NK-92 (cell line): ENCODE data around the gene LDLRAD4.
"Not testable (repeated sequence)": the region's sequence is repeated elsewhere in the genome, so short reads cannot be mapped to it uniquely, and the experiment has no call there.

Source experiments
- DNase-seq: peaks from one replicate; lab custom pipeline; 2025; ENCODE audit not compliant: unreplicated experiment; lab: John Stamatoyannopoulos, UW

LDLRAD4 gene

GRCh38 chr18:13324880-13325279 lies 106.3 kb downstream of the LDLRAD4 start:
- no peak for DNase-seq

DNA sequence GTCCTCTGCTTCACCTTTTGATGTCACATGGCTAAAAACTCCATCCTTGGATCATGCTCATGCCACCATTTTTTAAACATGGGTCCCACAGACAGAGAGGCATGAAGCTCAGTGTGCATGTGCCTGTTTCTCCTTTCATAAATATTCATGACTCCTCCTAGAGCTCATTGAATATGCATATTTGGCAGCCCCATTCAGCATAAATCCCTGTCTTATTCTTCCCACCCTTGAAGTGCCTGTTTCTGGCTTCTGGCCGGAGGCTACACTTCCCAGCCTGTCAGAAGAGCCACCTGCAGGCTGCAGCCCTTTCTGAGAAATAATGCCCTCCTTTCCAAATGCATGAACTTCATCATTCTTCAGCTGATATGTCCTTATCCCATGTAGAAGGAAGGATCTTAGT lies 109.7 kb downstream of the LDLRAD4 start:
- no peak for DNase-seq

GRCh38 chr18:13330996-13331395 lies 112.4 kb downstream of the LDLRAD4 start:
- DNase-seq: no peak

- no peak for DNase-seq
These were observed 113.3 kb downstream of the LDLRAD4 start for GRCh38 chr18:13331846-13332245.

DNA sequence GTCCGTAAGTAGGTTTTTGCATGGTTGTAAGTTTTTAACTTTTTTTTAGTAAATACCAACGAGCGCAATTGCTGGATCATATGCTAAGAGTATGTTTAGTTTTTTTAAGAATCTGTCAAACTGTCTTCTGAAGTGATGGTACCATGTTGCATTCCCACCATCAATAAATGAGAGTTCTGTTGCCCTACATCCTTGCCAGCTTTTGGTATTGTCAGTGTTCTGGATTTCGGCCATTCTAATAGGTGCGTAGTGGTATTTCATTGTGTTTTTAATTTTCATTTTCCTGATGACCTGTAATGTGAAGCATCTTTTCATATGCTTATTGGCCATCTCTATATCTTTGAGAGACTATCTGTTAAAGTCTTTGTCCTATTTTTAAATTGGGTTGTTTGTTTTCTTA lies 114.3 kb downstream of the LDLRAD4 start:
- DNase-seq: no peak

DNA sequence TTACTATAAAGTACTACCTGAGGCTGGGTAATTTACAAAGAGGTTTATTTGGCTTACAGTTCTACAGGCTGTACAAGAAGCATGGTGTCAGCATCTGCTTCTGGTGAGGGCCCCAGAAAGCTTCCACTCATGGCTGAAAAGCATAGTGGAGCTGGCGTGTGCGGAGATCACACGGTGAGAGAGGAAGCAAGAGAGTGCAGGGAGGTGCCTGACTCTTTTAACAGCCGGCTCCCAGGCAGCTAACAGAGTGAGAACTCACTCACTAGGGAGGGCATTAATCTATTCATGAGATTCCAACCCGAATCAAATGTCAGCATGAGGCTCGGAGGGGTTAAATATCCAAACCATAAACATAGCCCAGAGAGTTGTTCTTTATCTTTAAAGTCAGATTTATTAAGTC lies 117.3 kb downstream of the LDLRAD4 start:
- no peak for DNase-seq

DNA sequence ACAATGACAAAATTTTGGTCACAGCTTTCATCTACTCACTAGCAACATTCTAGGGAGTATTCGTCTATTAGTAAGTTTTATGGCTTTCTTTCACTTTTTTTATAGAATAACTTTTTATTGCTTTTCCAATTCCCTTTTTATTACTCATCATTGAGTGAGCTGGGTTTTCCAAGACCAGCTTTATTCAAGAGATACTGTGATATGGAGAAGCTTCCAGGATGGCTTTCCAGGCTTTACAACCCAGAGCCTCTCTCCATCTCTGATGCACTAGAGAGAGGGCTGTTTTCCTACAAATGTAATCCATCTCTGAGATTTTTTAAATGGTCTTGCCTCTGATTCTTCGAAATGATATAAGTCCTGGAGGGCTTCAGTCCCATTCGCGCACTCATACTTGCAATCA lies 118.3 kb downstream of the LDLRAD4 start:
- no peak for DNase-seq

DNA sequence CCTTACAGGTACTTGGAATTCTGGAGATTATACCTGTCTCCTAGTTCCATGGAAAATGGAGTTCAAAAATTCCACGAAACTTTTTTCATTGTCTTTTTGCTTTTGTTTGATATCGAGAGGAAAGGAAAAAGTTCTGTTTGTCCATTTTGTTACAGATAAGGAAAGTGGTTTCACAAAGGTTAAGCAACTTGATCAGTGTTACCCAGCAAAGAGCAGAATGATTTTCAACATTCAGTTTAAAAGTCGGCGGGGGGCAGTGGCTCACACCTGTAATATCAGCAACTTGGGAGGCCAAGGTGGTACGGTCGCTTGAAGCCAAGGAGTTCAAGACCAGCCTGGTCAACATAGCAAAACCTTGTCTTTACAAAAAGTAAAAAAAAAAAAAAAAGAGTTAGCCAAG lies 118.8 kb downstream of the LDLRAD4 start:
- no peak for DNase-seq

GRCh38 chr18:13338318-13338717 lies 119.8 kb downstream of the LDLRAD4 start:
- DNase-seq: no peak

DNA sequence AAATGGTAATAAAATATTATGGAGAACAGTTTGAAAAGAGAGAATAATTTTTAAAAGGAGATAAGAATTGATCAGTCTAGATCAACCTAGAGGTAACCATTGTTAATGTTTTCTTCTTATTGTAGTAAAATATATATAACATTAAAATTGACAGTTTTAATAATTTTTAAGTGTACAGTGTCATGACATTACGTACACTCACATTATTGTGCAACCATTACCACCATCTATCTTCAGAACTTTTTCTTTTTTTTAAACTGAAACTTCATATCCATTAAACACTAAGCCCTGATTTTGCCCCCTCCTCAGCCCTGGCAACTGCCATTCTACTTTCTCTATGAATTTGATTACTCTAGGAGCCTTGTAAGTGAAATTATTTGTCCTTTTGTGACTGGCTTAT lies 121.1 kb downstream of the LDLRAD4 start:
- DNase-seq: no peak

DNA sequence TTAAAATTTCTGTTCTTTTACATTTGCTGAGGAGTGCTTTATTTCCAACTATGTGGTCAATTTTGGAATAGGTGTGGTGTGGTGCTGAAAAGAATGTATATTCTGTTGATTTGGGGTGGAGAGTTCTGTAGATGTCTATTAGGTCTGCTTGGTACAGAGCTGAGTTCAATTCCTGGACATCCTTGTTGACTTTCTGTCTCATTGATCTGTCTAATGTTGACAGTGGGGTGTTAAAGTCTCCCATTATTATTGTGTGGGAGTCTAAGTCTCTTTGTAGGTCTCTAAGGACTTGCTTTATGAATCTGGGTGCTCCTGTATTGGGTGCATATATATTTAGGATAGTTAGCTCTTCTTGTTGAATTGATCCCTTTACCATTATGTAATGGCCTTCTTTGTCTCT lies 127.9 kb downstream of the LDLRAD4 start:
- not testable (repeated sequence) for DNase-seq

DNA sequence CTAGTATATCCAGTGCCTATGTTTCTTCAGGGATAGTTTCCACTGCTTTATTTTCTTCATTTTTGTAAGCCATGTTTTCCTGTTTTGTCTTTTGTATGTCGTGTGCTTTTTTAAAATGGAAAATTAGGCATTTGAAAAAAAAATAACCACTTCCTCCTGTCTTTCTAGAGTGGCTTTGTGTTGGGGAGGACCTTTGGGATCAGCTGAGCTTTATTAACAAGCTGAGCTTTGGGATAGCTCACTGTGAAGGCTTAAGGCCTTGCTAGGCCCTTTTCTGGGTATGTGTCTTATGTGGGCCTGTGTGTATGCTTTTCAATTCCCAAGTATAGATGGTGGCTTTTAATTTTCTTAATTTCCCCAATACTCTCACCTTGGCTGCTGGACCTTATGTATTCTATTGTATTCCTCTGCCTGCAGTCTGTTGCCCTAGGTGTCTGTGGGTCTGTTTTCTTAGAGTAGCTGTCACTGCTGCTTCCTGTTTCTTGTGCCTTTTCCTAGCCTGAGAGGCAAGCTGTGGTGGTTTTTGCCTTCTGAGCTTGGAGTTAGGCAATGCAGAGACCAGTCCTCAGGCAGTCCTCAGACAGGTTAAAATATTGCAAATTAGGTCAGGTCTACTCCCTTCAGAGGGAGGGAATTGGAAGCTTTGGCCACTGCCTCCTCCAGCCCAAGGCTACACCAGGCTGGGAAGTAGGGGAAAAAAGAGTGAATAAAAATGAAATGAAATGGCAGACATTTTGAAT lies 134.7 kb downstream of the LDLRAD4 start:
- DNase-seq: no peak

GRCh38 chr18:13354402-13354801 lies 135.8 kb downstream of the LDLRAD4 start:
- DNase-seq: no peak

DNA sequence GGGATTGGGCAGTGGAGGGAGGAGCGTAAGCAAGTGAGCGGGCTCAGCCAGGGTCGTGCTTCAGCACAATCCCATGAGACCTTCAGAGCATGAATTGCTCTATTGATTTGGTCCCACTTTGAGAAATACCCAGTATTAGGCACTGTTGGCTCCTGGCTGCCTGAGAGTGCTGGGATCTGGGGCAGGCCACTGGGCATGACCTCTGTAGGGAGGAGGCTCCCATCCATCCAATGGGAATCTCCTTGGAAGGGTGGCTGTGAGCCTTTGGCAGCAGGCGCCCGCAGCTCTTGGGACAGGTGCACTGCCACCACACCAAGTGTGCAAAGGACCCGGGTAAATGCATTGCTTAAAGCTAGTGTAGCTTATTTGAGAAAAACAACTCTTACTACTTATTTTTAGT lies 137.5 kb downstream of the LDLRAD4 start:
- no peak for DNase-seq

DNA sequence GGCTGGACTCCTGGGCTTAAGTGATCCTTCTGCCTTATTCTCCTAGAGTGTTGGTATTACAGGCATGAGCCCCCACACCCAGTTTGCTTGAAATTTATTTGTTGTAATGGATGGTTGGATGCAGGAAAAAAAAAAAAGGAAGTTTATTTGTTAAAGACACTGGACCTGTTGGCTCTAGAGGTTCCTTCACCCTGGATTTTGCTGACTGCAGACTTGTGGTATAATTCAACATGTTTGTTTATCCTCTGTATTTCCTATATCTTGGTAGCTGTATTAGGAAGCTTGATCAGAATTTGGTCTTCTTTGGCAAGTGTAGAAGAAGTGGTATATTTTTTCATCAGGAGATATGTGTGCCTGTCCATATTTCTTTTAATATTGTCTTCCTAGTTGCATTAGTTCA lies 138.7 kb downstream of the LDLRAD4 start:
- no peak for DNase-seq

DNA sequence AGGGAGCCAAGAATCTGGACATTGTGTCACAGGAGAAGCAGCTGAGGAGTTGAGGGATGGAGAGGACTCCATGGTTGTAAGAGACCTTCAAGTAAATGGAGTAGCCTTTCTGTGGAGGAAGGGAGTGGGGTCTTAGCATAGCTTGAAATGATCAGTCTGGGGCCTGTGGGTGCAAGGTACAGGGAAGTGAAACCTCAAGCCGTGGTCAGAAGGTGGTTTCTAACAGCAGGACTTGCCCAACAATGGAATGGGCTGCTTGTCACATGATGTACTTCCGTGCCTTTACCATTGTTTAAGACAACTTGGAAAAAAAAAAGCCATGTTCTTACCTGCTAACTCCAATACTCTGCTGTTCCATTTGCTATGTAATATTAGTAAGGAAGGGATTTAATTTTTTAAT lies 140.7 kb downstream of the LDLRAD4 start:
- DNase-seq: no peak

DNA sequence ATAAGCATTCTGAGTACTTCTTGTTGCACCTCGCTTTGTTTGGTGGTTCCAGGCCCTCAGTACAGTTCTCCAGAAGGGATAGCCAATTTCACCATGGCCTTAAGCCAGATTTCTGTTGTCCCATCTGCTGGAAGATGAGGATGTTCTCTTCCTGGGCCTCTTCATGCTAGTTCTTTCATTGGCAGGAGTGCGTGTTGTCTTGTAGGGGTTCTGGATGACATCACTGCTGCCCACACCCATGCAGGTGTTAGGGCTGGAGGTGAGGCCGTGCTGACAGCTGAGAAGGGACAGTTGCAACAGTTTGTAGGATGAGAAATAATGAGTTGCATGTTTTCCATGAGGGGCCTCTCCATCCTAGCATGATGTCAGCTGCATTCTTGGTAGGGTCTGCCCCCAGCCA lies 142.9 kb downstream of the LDLRAD4 start:
- DNase-seq: no peak

DNA sequence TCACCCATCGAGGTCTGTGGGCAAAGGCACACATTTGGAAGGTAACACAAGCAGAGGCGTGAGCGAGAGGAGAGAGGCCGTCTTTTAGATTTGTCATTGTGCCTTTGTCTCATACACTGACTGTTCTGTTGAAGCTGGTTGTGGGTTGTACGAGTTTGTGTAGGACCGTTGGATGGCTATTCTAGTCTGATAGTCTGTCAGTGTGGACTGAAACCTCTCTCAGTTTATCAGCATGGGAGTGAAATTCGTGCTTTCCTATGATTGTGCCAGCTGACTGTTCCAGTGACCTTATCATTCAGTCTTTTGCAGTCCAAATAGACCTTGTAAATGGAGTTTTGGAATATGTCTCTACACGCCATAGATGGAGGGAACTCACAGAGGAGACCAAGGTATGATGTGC lies 143.5 kb downstream of the LDLRAD4 start:
- DNase-seq: no peak

GRCh38 chr18:13362607-13363006 lies 144.0 kb downstream of the LDLRAD4 start:
- DNase-seq: no peak

DNA sequence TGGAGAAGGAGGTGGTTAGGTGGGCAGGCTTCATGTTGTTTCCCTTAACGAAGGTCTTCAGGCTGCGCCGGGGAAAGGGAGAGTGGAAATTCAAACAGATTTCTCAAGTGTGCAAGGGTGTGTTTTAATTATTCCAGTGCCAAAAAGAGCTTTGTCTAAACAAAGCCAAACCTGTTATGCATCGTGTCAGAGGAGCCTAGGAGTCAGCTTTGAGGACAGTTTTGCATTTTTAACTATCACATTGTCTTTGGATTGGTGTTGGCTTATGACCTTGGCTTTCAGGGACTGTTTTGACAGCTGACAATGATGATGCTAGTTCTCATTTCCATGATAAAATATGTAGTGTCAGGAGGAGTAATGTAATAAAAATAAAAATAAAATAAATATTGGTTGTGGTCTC lies 144.8 kb downstream of the LDLRAD4 start:
- DNase-seq: no peak

DNA sequence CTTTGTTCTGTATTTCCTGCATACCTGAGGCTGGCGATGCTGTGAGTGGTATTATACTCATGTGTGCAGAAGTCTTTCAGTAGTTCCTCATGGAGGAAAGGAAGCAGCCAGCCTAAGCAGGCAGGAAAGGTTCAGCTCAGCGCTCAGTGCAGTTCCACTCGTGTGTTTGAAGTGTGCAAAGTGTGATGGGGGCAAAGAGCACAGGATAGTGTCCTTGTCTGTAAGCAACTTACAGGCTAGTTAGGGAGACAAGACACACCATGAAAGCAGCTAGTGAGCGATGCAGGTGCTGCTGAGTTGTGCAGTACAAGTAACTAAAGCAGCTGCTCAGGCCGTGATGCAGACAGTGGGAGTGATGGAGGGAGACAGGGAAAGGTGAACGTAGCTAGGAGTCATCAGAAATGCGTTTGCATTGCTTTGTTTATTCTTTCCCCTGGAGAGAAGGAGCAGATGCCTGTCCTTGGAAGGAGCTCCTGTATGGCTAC lies 146.2 kb downstream of the LDLRAD4 start:
- no peak for DNase-seq

DNA sequence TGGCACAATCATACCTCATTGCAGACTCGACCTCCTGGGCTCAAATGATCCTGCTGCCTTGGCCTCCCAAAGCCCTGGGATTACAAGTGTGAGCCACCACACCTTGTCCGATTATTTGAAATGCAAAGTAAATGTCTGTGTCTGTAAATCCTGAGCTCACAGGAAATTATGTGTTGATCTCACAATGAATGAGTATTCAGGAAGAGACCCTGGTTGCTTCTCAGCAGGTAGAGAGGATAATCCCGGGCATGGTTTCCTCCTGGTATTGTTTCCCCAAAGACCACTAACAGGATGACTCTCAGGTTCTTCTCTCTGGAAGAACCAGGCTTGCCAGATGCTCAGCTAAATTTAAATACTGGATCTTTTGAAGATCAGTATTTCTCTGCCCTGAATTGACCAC lies 147.6 kb downstream of the LDLRAD4 start:
- no peak for DNase-seq

GRCh38 chr18:13366541-13366940 lies 148.0 kb downstream of the LDLRAD4 start:
- no peak for DNase-seq
